Immature natural killer cell (primary cell): ENCODE measurements around the gene RALGPS1. TPM values are rescaled to one million over a fixed set of nuclear protein-coding genes. Genes with fewer than 3 reads are reported as not detected.

Experiments
- DNase-seq, 3 donors: peaks; one replicate each; pipeline ENCODE4 v3.0.0; 2022; ENCODE audit warnings: mixed read lengths in 1 of 3
- H3K27ac Mint-ChIP-seq, 6 donors: one replicate each; pipeline ENCODE4 v1.8.0; 2020; ENCODE audit warnings: mixed read lengths in 6 of 6, mild to moderate bottlenecking in 5 of 6, inconsistent platforms in 4 of 6, moderate library complexity in 3 of 6
- H3K27me3 Mint-ChIP-seq, 3 donors: one replicate each; pipeline ENCODE4 v1.8.0; 2020 to 2021; ENCODE audit warnings: low read depth in 3 of 3, mild to moderate bottlenecking in 3 of 3, mixed read lengths in 3 of 3, moderate library complexity in 3 of 3, inconsistent platforms in 1 of 3
- H3K36me3 Mint-ChIP-seq, 3 donors: one replicate each; pipeline ENCODE4 v1.8.0; 2020; ENCODE audit warnings: mixed read lengths in 3 of 3, inconsistent platforms in 2 of 3, mild to moderate bottlenecking in 2 of 3
- H3K4me1 Mint-ChIP-seq, 2 donors: one replicate each; pipeline ENCODE4 v1.8.0; 2020; ENCODE audit warnings: inconsistent platforms in 2 of 2, mild to moderate bottlenecking in 2 of 2, mixed read lengths in 2 of 2, moderate library complexity in 1 of 2
- H3K4me3 Mint-ChIP-seq, 5 donors: one replicate each; pipeline ENCODE4 v1.8.0; 2020; ENCODE audit warnings: mild to moderate bottlenecking in 5 of 5, mixed read lengths in 5 of 5, inconsistent platforms in 3 of 5, moderate library complexity in 3 of 5
- H3K9me3 Mint-ChIP-seq, 6 donors: one replicate each; pipeline ENCODE4 v1.8.0; 2020; ENCODE audit warnings: mild to moderate bottlenecking in 6 of 6, mixed read lengths in 6 of 6, inconsistent platforms in 4 of 6, moderate library complexity in 3 of 6
- polyA plus RNA-seq, 3 donors: library from polyadenylated mRNA; unstranded; fragments of 300-500 nt; fragmentation: Illumina TruSeq; gene quantifications; one replicate each; pipeline ENCODE4 v1.2.3, GENCODE V29; 2021

The RALGPS1 gene
- polyA plus RNA-seq, 3 donors from 2014 or later: 2.6 to 3.4 (median 2.9) TPM

- peaks cover 0 to 2% (median 0%) of the 10 kb centered on the region in 3 donors for H3K27me3 Mint-ChIP-seq
- peaks cover 0 to 2% of the 10 kb centered on the region in 2 donors for H3K4me1 Mint-ChIP-seq
- H3K36me3 Mint-ChIP-seq: peaks cover 0 to 4% (median 3%) of the 10 kb centered on the region in 3 donors
- no peak overlapping the region for H3K27ac Mint-ChIP-seq
- no peak for DNase-seq
- H3K4me3 Mint-ChIP-seq: no peak overlapping the region
- no peaks in the 10 kb centered on the region for H3K9me3 Mint-ChIP-seq
These were observed 288.0 kb downstream of the RALGPS1 start for GRCh38 chr9:127202461-127203169.

GRCh38 chr9:127203681-127204327 is 289.2 kb downstream of the RALGPS1 start:
- Mint-ChIP-seq H3K4me3 (no peak overlapping the region), H3K36me3 (peaks cover 0 to 4% (median 3%) of the 10 kb centered on the region in 3 donors), H3K27ac (no peak overlapping the region), H3K9me3 (no peaks in the 10 kb centered on the region), H3K4me1 (no peaks in the 10 kb centered on the region), H3K27me3 (peaks cover 0 to 2% (median 0%) of the 10 kb centered on the region in 3 donors)
- DNase-seq: no peak

- Mint-ChIP-seq H3K9me3 (no peaks in the 10 kb centered on the region), H3K27ac (no peak overlapping the region), H3K4me1 (no peaks in the 10 kb centered on the region), H3K27me3 (peaks cover 0 to 2% (median 0%) of the 10 kb centered on the region in 3 donors), H3K36me3 (peaks cover 0 to 8% (median 3%) of the 10 kb centered on the region in 3 donors), H3K4me3 (no peak overlapping the region)
- no peak for DNase-seq
These were observed 290.3 kb downstream of the RALGPS1 start for GRCh38 chr9:127204771-127205470.

GRCh38 chr9:127205952-127206351 is 291.4 kb downstream of the RALGPS1 start:
- Mint-ChIP-seq H3K27ac (no peak overlapping the region), H3K36me3 (peaks cover 0 to 8% (median 3%) of the 10 kb centered on the region in 3 donors), H3K4me3 (no peak overlapping the region), H3K4me1 (no peaks in the 10 kb centered on the region), H3K27me3 (peaks cover 0 to 2% (median 0%) of the 10 kb centered on the region in 3 donors), H3K9me3 (no peaks in the 10 kb centered on the region)
- DNase-seq: no peak

- no peak overlapping the region for H3K4me3 Mint-ChIP-seq
- no peak overlapping the region for H3K27ac Mint-ChIP-seq
- H3K4me1 Mint-ChIP-seq: no peaks in the 10 kb centered on the region
- no peaks in the 10 kb centered on the region for H3K9me3 Mint-ChIP-seq
- H3K36me3 Mint-ChIP-seq: peaks cover 0 to 8% (median 3%) of the 10 kb centered on the region in 3 donors
- peaks cover 0 to 2% (median 0%) of the 10 kb centered on the region in 3 donors for H3K27me3 Mint-ChIP-seq
- DNase-seq: no peak
These were observed 292.1 kb downstream of the RALGPS1 start for GRCh38 chr9:127206666-127207065.

- no peak overlapping the region for H3K27ac Mint-ChIP-seq
- no peaks in the 10 kb centered on the region for H3K9me3 Mint-ChIP-seq
- H3K27me3 Mint-ChIP-seq: peaks cover 0 to 2% (median 0%) of the 10 kb centered on the region in 3 donors
- no peak for DNase-seq
- H3K4me3 Mint-ChIP-seq: no peak overlapping the region
- H3K36me3 Mint-ChIP-seq: peaks cover 0 to 8% (median 3%) of the 10 kb centered on the region in 3 donors
- no peaks in the 10 kb centered on the region for H3K4me1 Mint-ChIP-seq
These were observed 293.3 kb downstream of the RALGPS1 start for GRCh38 chr9:127207734-127208410.

- peaks cover 0 to 8% (median 3%) of the 10 kb centered on the region in 3 donors for H3K36me3 Mint-ChIP-seq
- H3K27me3 Mint-ChIP-seq: peaks cover 0 to 2% (median 0%) of the 10 kb centered on the region in 3 donors
- DNase-seq: no peak
- H3K4me1 Mint-ChIP-seq: no peaks in the 10 kb centered on the region
- no peaks in the 10 kb centered on the region for H3K9me3 Mint-ChIP-seq
- no peak overlapping the region for H3K4me3 Mint-ChIP-seq
- H3K27ac Mint-ChIP-seq: no peak overlapping the region
These were observed 293.8 kb downstream of the RALGPS1 start for GRCh38 chr9:127208416-127208815.

GRCh38 chr9:127209220-127209619 is 294.6 kb downstream of the RALGPS1 start:
- H3K9me3 Mint-ChIP-seq: no peaks in the 10 kb centered on the region
- no peaks in the 10 kb centered on the region for H3K4me1 Mint-ChIP-seq
- peaks cover 0 to 2% (median 0%) of the 10 kb centered on the region in 3 donors for H3K27me3 Mint-ChIP-seq
- H3K36me3 Mint-ChIP-seq: peaks cover 0 to 8% (median 3%) of the 10 kb centered on the region in 3 donors
- DNase-seq: no peak
- no peak overlapping the region for H3K4me3 Mint-ChIP-seq
- H3K27ac Mint-ChIP-seq: no peak overlapping the region

GRCh38 chr9:127209948-127210640 is 295.5 kb downstream of the RALGPS1 start:
- DNase-seq: no peak
- peaks cover 0 to 2% (median 0%) of the 10 kb centered on the region in 3 donors for H3K27me3 Mint-ChIP-seq
- no peak overlapping the region for H3K4me3 Mint-ChIP-seq
- no peaks in the 10 kb centered on the region for H3K9me3 Mint-ChIP-seq
- H3K27ac Mint-ChIP-seq: no peak overlapping the region
- H3K4me1 Mint-ChIP-seq: no peaks in the 10 kb centered on the region
- H3K36me3 Mint-ChIP-seq: peaks cover 0 to 7% (median 3%) of the 10 kb centered on the region in 3 donors

- peaks cover 0 to 4% (median 3%) of the 10 kb centered on the region in 3 donors for H3K36me3 Mint-ChIP-seq
- peaks cover 0 to 5% (median 2%) of the 10 kb centered on the region in 3 donors for H3K27me3 Mint-ChIP-seq
- H3K27ac Mint-ChIP-seq: no peak overlapping the region
- no peak overlapping the region for H3K4me3 Mint-ChIP-seq
- H3K9me3 Mint-ChIP-seq: no peaks in the 10 kb centered on the region
- no peak for DNase-seq
- H3K4me1 Mint-ChIP-seq: no peaks in the 10 kb centered on the region
These were observed 296.5 kb downstream of the RALGPS1 start for GRCh38 chr9:127210851-127211730.

- Mint-ChIP-seq H3K27me3 (peaks cover 0 to 5% (median 2%) of the 10 kb centered on the region in 3 donors), H3K4me1 (no peaks in the 10 kb centered on the region), H3K4me3 (no peak overlapping the region), H3K36me3 (peaks cover 0 to 4% (median 4%) of the 10 kb centered on the region in 3 donors), H3K9me3 (no peaks in the 10 kb centered on the region), H3K27ac (no peak overlapping the region)
- no peak for DNase-seq
These were observed 297.4 kb downstream of the RALGPS1 start for GRCh38 chr9:127211983-127212382.

- Mint-ChIP-seq H3K27me3 (peaks cover 0 to 5% (median 3%) of the 10 kb centered on the region in 3 donors), H3K9me3 (no peaks in the 10 kb centered on the region), H3K4me1 (no peaks in the 10 kb centered on the region), H3K4me3 (no peak overlapping the region), H3K36me3 (peaks cover 0 to 4% (median 3%) of the 10 kb centered on the region in 3 donors), H3K27ac (no peak overlapping the region)
- DNase-seq: no peak
These were observed 297.9 kb downstream of the RALGPS1 start for GRCh38 chr9:127212453-127212852.
